NT2/D1 (cell line): ENCODE measurements around the gene EPHB6.

ENCODE experiments used
- DNase-seq: peaks from one replicate; pipeline ENCODE4 v3.0.0-alpha.2; 2011; ENCODE audit warnings: low read depth, low spot score
- H3K27me3 ChIP-seq: 2 replicates; pipeline ENCODE4 v1.6.0; 2011; ENCODE audit warnings: mild to moderate bottlenecking; ENCODE audit not compliant: insufficient read length, insufficient read depth
- H3K36me3 ChIP-seq: 2 replicates; pipeline ENCODE4 v1.6.1; 2011; ENCODE audit warnings: mild to moderate bottlenecking, low read length, mixed read lengths; ENCODE audit not compliant: insufficient read depth, insufficient read length
- H3K4me1 ChIP-seq: 2 replicates; pipeline ENCODE4 v1.5.1; 2011; ENCODE audit not compliant: insufficient read depth, insufficient read length
- H3K4me3 ChIP-seq: 2 replicates; pipeline ENCODE4 v1.5.1; 2011; ENCODE audit warnings: low read depth; ENCODE audit not compliant: insufficient read length
- H3K9ac ChIP-seq: 2 replicates; pipeline ENCODE4 v1.6.0; 2011; ENCODE audit warnings: low read depth; ENCODE audit not compliant: insufficient read length
- H3K9me3 ChIP-seq: 2 replicates; pipeline ENCODE4 v1.5.1; 2011; ENCODE audit warnings: mild to moderate bottlenecking, low read length; ENCODE audit not compliant: insufficient read depth
- SUZ12 ChIP-seq: IDR thresholded peaks from 2 replicates; pipeline ENCODE4 v1.6.1; 2011; ENCODE audit not compliant: insufficient read length, insufficient read depth; ENCODE audit errors: extremely low read depth
- YY1 ChIP-seq: IDR thresholded peaks from 2 replicates; pipeline ENCODE4 v1.6.1; 2011; ENCODE audit not compliant: insufficient read length, insufficient read depth
- ZNF274 ChIP-seq: IDR thresholded peaks from 2 replicates; pipeline ENCODE4 v1.6.1; 2011; ENCODE audit warnings: mild to moderate bottlenecking, low read depth, low read length

EPHB6 gene, protein sequence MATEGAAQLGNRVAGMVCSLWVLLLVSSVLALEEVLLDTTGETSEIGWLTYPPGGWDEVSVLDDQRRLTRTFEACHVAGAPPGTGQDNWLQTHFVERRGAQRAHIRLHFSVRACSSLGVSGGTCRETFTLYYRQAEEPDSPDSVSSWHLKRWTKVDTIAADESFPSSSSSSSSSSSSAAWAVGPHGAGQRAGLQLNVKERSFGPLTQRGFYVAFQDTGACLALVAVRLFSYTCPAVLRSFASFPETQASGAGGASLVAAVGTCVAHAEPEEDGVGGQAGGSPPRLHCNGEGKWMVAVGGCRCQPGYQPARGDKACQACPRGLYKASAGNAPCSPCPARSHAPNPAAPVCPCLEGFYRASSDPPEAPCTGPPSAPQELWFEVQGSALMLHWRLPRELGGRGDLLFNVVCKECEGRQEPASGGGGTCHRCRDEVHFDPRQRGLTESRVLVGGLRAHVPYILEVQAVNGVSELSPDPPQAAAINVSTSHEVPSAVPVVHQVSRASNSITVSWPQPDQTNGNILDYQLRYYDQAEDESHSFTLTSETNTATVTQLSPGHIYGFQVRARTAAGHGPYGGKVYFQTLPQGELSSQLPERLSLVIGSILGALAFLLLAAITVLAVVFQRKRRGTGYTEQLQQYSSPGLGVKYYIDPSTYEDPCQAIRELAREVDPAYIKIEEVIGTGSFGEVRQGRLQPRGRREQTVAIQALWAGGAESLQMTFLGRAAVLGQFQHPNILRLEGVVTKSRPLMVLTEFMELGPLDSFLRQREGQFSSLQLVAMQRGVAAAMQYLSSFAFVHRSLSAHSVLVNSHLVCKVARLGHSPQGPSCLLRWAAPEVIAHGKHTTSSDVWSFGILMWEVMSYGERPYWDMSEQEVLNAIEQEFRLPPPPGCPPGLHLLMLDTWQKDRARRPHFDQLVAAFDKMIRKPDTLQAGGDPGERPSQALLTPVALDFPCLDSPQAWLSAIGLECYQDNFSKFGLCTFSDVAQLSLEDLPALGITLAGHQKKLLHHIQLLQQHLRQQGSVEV

DNA sequence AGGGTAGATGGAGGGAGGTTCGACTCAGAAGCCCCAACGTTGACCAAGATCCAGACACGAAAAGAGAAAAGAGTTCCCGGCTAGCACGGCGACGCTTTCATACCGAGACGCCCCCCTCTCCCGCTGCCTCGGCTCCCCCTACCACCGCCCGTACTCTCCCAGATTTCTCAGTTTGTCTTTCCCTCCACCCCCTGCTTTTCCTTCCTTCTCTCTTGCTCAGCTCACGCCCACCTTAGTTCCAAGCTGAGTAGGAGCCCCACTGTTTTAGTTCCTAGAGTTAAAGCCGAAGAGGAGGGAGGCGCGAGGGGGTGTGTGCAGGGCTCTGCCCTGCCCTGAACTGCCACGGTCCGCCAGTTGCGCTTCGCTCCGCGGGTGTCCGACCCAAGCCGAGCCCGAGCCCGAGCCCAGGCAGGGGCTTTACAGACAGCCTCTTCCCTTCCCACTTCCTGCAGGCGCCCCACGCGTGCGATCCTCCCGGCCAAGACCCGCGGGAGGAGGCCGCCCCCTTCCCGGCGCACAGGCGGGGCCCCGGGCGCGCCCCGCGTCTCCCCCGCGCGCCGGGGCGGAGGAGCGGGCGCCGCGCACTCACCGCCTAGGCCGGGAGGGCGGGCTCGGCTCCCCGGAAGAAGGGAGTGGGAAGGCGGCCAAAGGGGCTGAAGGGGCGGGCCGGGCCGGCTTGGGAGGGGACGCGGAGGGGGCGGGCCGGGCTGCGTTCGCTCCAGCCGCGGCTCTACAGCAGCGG, at the start of gene EPHB6:
Gene EPHB6, plus strand, starts transcription at position 705 of the 742 bp plus-strand sequence. CDS start 8,152 bp downstream, outside the sequence.
- H3K4me3 ChIP-seq: peak within 1 kb of the TSS; percentile 73
- H3K9ac ChIP-seq: peak within 1 kb of the TSS; percentile 77
- no peaks in the 10 kb centered on the region for H3K9me3 ChIP-seq
- TF ChIP-seq SUZ12 (no peak), YY1 (no peak), ZNF274 (no peak)
- H3K4me1 ChIP-seq: peaks cover 4% of the 10 kb centered on the region
- no peaks in the 10 kb centered on the region for H3K36me3 ChIP-seq
- peak; percentile 20 for DNase-seq
- peaks cover 16% of the 10 kb centered on the region for H3K27me3 ChIP-seq

DNA sequence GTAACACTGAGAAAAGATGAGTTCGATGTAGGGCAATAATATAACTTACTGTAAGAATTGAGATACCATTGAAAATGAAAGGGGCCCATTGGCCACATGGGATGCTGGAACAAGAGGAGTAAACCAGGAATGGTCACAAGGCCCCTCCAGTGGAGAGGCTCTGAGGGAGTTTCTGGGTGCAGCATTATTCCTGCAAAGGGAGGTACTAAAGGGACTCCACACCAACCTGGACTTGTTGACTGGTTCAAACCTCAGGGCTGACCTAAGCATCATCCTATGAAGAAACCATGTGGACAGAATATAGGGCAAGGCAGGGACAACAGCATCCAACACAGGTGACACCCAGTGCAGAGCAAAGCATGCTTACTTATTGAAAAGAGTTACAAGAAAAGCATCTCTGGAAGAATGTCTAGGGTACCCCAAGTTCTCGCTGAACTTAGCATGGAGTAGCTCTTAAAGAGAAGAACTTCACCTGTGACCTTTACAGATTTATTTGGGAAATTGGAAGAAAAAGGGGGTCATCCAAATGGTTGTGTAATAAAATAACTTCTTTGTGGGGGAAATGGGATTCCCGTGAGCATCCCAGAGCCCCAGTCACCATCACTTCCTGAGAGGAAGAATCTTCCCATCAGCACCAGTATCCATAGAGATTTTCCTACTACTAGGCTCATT, 49.4 kb upstream of the EPHB6 start:
- Histone ChIP-seq H3K4me3 (no peak overlapping the region), H3K9me3 (no peaks in the 10 kb centered on the region), H3K36me3 (peaks cover 6% of the 10 kb centered on the region), H3K27me3 (peaks cover 5% of the 10 kb centered on the region), H3K9ac (no peak overlapping the region), H3K4me1 (no peaks in the 10 kb centered on the region)
- TF ChIP-seq YY1 (no peak), ZNF274 (no peak), SUZ12 (no peak)
- DNase-seq: no peak

DNA sequence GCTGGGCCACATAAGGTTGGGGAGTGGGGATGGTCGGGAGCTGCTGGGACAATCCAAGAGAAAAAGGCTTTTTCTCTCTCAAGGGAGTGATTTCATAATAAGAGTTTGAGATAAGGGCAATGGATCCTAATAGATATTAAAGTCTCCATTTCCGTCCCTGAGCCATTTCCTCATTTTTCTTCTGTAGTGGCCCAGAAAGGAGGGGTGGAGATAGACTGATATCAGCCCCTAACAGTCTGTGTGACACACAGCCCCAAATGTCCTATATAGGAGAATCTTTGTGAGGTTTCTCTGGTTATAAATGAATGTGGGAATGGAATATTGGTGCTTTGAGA, 48.9 kb upstream of the EPHB6 start:
- Histone ChIP-seq H3K4me1 (no peaks in the 10 kb centered on the region), H3K4me3 (no peak overlapping the region), H3K9me3 (no peaks in the 10 kb centered on the region), H3K36me3 (peaks cover 6% of the 10 kb centered on the region), H3K27me3 (peaks cover 5% of the 10 kb centered on the region), H3K9ac (no peak overlapping the region)
- no peak for DNase-seq
- no peak for TF ChIP-seq YY1
- TF ChIP-seq SUZ12: no peak
- no peak for TF ChIP-seq ZNF274

DNA sequence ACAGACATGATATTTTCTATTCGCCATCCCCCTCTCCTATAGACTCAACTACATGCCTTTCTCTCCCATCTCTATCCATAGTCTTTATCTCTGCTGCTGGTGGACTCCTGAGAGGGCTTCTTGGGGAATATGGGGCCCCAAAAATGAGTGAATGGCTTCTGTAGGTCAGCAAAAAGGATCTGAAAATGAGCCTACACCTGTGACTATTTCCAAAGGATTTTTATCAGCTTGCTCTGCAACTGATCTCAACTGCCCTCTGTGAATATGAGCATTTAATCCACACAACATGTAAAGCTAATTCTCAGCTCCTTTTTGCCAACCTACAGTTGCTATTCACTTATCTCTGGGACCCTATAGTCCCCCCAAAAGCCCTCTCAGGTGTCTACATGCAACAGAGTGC, 47.9 kb upstream of the EPHB6 start:
- no peak for TF ChIP-seq SUZ12
- no peak for TF ChIP-seq YY1
- no peak for TF ChIP-seq ZNF274
- Histone ChIP-seq H3K4me1 (no peaks in the 10 kb centered on the region), H3K9me3 (no peaks in the 10 kb centered on the region), H3K4me3 (no peak overlapping the region), H3K27me3 (peaks cover 5% of the 10 kb centered on the region), H3K9ac (no peak overlapping the region), H3K36me3 (peaks cover 2% of the 10 kb centered on the region)
- no peak for DNase-seq

DNA sequence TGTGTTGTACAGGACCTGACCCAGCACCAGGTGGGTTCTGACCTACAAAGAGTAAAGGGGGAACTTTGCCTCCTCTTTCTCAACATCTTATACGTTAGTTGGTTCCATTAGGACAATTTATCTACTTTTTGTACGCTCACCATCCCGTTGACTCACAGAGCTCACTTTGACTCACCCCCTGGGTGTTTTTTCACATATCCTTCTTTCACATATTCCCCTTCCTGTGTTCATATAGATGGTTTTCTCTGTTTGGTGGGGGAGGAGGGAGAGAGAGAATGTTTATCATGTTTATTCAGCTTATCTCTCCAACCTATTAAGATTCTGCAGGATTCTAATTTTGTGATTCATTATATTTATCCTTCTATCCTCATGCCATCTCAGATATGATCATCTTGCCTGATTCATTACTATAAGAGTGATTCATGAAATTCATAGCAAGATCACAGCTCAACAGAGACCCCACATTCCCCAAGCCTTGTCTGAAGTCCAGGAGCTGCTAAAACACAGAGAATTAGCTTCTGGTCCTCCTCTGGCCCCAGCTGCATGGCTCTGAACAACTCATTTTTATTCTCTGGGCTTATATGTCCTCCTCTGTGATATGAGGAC, 46.9 kb upstream of the EPHB6 start:
- Histone ChIP-seq H3K9me3 (no peaks in the 10 kb centered on the region), H3K9ac (no peak overlapping the region), H3K4me1 (no peaks in the 10 kb centered on the region), H3K27me3 (peaks cover 5% of the 10 kb centered on the region), H3K36me3 (no peaks in the 10 kb centered on the region), H3K4me3 (no peak overlapping the region)
- TF ChIP-seq ZNF274: no peak
- TF ChIP-seq YY1: no peak
- no peak for TF ChIP-seq SUZ12
- no peak for DNase-seq

DNA sequence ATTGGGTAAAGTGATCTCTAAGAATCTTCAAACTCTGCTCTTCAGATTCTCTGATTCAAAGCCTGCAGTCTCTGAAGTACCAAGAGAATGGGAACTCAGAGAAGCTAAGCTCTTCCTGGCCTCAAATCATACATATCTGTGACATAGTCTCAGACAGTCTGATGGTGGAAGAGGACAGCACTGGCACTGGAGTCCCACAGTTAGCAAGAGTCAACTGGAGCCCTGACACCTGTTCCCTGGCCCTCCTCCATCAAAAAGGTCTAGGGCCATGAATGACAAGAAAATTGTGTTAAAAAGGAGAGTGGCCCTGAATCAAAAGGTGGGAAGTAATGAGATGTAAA, 46.4 kb upstream of the EPHB6 start:
- Histone ChIP-seq H3K4me3 (no peak overlapping the region), H3K27me3 (peaks cover 5% of the 10 kb centered on the region)
- TF ChIP-seq YY1 (no peak), SUZ12 (no peak), ZNF274 (no peak)

More for the DNA sequence above, 46.4 kb upstream of the EPHB6 start:
- Histone ChIP-seq H3K9me3 (no peaks in the 10 kb centered on the region), H3K36me3 (no peaks in the 10 kb centered on the region), H3K4me1 (no peaks in the 10 kb centered on the region), H3K9ac (no peak overlapping the region)
- no peak for DNase-seq
